ENCODE results near the gene SLC13A4.
A peak's percentile ranks its signal among the peaks of the same experiment; 100 is the strongest.
"Not testable (repeated sequence)": the region's sequence is repeated elsewhere in the genome, so short reads cannot be mapped to it uniquely, and the experiment has no call there.

The SLC13A4 gene

GRCh38 chr7:135717693-135718092 is 10.3 kb downstream of the SLC13A4 start:
- peak; percentile 62 for DNase-seq

GRCh38 chr7:135716677-135717238 is 11.2 kb downstream of the SLC13A4 start:
- peak; percentile 68 for DNase-seq

GRCh38 chr7:135715673-135716072 is 12.3 kb downstream of the SLC13A4 start:
- no peak for DNase-seq

- no peak for DNase-seq
These were observed 12.9 kb downstream of the SLC13A4 start for GRCh38 chr7:135715055-135715522.

GRCh38 chr7:135714534-135715009 is 13.4 kb downstream of the SLC13A4 start:
- DNase-seq = no peak

GRCh38 chr7:135713836-135714470 is 14.0 kb downstream of the SLC13A4 start:
- no peak for DNase-seq

GRCh38 chr7:135712796-135713195 is 15.2 kb downstream of the SLC13A4 start:
- DNase-seq = no peak

GRCh38 chr7:135712182-135712782 is 15.7 kb downstream of the SLC13A4 start:
- DNase-seq = peak; percentile 51

- DNase-seq = no peak
These were observed 16.9 kb downstream of the SLC13A4 start for GRCh38 chr7:135711139-135711469.

- DNase-seq = peak; percentile 47
These were observed 17.4 kb downstream of the SLC13A4 start for GRCh38 chr7:135710417-135711138.

GRCh38 chr7:135709508-135709907 is 18.5 kb downstream of the SLC13A4 start:
- no peak for DNase-seq

- peak; percentile 12 for DNase-seq
These were observed 19.9 kb downstream of the SLC13A4 start for GRCh38 chr7:135708041-135708440.

GRCh38 chr7:135707570-135707966 is 20.4 kb downstream of the SLC13A4 start:
- no peak for DNase-seq

- no peak for DNase-seq
These were observed 21.0 kb downstream of the SLC13A4 start for GRCh38 chr7:135706858-135707569.

GRCh38 chr7:135706038-135706742 is 21.8 kb downstream of the SLC13A4 start:
- no peak for DNase-seq

- DNase-seq = no peak
These were observed 23.3 kb downstream of the SLC13A4 start for GRCh38 chr7:135704698-135705097.

- DNase-seq = peak; percentile 25
These were observed 23.9 kb downstream of the SLC13A4 start for GRCh38 chr7:135704074-135704473.

- peak; percentile 84 for DNase-seq
These were observed 30.5 kb downstream of the SLC13A4 start for GRCh38 chr7:135697276-135698049.

GRCh38 chr7:135693558-135693957 is 34.4 kb downstream of the SLC13A4 start:
- no peak for DNase-seq

GRCh38 chr7:135692606-135693005 is 35.4 kb downstream of the SLC13A4 start:
- DNase-seq = not testable (repeated sequence)

GRCh38 chr7:135692055-135692454 is 35.9 kb downstream of the SLC13A4 start:
- no peak for DNase-seq

GRCh38 chr7:135690566-135690965 is 37.4 kb downstream of the SLC13A4 start:
- no peak for DNase-seq

All from NCI-H82 (cell line).